HG03175 (cell line): ENCODE results near the gene NUP153.
"Not testable (repeated sequence)": the region's sequence is repeated elsewhere in the genome, so short reads cannot be mapped to it uniquely, and the experiment has no call there.

Experiments used
- ATAC-seq: cut with Tn5 transposase; IDR thresholded peaks from one replicate; pipeline ENCODE4 v1.9.1; 2021; ENCODE audit warnings: mild to moderate bottlenecking, moderate library complexity; ENCODE audit not compliant: unreplicated experiment

NUP153 gene

DNA sequence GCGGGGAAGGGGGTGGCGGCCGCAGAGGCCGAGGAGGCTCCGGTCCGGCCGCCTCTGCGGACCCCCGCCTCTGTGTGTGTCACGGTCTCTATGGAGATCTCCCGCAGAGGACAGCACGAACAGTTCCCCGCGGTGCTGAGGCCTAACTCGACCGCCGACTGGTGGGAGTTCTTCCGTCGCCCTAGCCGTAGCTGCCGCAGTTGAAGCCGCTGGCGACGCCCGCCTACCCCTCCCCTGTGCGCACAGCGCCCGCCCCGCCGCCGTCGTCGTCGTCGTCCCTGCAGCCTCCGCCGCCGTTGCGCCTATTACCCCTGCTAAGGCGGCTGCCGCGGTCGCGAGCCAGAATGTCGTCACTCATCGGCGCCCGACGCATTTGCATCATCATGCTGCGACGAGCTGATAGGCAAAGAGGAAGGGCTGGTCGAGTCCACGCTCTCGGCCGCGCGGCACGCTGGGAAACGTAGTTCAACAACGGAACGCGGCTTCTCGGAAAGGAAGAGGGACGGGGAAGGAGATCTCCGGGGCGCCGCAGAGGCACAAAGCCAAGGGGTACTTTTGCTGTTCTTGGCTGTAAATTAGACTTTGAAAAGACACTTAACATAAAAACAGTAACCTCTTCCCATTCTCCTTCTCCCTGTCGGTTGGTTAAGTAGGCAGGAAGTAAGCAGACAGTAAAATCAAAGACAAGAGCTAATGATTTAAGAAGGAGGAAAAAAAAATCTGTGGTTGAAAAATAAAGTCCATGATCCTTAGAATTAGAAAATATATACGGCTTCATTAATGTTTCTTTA lies at the start of gene NUP153:
Gene NUP153, minus strand, starts transcription at position 346 of the 791 bp plus-strand sequence. CDS start 538 bp downstream, outside the sequence.
- ATAC-seq: peak; percentile 60

DNA sequence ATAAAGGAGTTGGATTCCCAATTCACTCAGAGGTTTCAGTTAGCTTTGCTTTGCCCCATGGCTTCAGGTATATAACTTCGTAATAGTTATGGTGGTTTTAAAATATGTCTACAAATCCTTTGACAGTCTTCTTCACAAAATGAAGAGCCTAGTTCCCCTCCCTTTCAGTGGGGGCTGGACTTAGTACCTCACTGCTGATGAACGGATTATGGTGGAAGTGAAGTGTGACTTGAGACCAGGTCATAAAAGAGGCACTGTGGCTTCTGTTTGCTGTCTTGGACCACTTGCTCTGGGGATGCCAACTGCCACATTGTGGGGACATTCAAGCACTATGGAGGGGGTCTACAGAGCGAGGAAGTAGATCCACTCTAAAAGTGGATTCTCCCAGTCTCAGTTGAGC lies 47.5 kb upstream of the NUP153 start:
- no peak for ATAC-seq

DNA sequence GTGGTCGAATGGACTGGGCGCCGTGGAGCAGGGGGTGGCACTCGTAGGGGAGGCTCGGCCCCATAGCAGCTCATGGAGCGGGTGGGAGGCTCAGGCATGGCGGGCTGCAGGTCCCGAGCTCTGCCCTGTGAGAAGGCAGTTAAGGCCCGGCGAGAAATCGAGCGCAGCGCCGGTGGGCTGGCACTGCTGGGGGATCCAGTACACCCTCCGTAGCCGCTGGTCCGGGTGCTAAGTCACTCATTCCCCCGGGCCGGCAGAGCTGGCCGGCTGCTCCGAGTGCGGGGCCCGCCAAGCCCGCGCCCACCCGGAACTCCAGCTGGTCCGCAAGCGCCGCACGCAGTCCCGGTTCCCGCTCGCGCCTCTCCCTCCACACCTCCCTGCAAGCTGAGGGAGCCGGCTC lies 38.6 kb upstream of the NUP153 start:
- not testable (repeated sequence) for ATAC-seq

DNA sequence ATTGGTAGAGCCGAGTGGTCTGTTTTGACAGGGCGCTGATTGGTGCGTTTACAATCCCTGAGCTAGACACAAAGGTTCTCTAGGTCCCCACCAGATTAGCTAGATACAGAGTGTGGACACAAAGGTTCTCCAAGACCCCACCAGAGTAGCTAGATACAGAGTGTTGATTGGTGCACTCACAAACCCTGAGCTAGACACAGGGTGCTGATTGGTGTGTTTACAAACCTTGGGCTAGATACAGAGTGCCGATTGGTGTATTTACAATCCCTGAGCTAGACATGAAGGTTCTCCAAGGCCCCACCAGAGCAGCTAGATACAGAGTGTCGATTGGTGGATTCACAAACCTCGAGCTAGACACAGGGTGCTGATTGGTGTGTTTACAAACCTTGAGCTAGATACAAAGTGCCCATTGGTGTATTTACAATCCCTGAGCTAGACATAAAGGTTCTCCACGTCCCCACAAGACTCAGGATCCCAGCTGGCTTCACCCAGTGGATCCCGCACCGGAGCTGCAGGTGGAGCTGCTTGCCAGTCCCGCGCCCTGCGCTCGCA lies 38.1 kb upstream of the NUP153 start:
- ATAC-seq: not testable (repeated sequence)

DNA sequence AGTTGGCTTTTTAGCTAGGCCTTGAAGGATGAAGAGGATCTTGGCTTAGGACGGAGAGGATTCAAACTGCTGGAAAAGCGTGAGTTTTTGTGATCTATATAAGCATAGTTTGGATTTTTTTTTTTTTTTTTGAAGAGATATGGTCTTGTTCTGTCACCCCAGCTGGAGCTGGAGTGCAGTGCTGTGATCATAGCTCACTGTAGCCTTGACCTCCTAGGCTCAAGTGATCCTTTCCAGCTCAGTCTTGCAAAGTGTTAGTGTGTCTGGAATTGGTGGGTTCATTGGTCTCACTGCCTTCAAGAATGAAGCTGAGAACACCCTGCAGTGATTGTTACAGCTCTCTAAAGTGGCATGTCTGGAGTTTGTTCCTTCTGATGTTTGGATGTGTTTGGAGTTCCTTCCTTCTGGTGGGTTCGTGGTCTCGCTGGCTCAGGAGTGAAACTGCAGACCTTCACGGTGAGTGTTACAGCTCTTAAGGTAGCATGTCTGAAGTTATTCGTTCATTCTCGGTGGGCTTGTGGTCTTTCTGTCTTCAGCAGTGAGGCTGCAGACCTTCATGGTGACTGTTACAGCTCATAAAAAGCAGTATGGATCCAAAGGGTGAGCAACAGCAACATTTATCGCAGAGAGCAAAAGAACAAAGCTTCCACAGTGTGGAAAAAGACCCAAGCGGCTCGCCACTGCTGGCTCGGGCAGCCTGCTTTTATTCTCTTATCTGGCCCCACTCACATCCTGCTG lies 37.5 kb upstream of the NUP153 start:
- ATAC-seq: no peak

DNA sequence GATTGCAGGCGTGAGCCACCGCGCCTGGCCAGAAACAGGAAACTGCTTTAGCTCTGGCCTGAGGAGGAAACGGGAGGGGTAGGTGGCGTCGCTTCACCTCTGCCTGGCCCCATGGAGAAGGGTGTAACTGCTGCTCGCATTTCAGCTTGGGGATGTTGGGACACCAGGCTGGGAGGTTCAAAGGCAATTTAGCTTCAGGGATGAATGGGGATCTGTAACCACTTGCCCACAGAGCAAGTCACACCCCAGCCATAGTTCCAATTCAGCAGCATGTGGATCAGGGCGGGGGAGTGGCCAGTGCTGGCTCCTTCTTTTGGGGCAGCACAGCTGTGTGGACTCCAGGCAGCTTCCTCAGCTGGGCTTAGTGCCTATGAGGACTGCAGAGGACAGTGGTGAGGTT lies 34.8 kb upstream of the NUP153 start:
- ATAC-seq: no peak

DNA sequence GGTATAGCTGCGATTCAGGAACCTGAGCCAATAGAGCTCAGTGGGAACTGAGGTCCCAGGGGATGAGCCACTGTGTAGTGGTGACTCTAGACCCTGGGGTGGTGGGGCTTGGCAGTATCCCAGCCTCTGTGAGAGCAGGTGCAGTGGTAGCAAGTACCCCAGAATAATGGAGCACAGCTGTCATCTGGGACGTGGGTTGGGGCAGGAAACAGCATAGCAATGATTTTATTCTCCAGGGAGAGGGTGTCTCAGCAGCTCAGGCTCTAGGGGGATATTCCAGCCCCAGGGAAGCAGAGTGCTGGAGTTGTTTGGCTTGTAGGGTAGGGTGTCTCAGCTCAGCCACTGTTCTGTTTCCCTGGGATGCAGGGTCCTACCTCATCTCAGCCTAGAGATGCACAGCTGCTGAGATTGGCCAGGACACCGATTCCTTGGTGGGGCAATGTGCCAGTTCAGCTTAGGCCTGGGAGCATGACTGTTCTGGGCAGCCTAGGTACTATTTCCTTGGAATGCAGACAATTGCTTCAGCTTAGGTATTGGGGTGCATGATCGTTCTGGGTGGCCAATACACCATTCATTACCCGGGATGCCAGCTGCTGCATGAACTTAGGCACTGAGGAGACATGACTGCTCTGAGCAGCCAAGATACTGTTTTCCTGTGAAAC lies 34.0 kb upstream of the NUP153 start:
- ATAC-seq: no peak

DNA sequence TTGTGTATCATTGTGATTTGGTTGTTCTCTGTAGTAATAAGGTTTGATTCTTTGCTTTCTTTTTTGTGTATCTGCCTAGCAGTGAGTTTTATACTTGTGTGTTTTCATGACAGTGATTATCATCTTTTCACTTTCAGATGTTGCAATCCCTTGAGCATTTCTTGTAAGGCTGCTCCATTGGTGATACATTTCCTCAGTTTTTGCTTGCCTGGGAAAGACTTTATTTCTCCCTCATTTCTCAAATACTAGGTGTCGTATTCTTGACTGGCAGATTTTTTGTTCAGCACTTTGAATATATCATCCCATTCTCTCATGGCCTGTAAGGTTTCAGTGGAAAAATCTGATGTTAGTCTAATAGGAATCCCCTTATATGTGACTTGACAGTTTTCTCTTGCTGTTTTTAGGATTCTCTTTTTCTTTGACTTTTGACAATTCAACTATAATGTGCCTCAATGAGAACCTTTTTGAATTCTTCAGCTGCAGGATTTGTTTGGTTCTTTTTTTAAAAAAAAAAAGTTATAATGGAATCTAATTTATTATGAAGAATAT lies 31.1 kb upstream of the NUP153 start:
- ATAC-seq: no peak

DNA sequence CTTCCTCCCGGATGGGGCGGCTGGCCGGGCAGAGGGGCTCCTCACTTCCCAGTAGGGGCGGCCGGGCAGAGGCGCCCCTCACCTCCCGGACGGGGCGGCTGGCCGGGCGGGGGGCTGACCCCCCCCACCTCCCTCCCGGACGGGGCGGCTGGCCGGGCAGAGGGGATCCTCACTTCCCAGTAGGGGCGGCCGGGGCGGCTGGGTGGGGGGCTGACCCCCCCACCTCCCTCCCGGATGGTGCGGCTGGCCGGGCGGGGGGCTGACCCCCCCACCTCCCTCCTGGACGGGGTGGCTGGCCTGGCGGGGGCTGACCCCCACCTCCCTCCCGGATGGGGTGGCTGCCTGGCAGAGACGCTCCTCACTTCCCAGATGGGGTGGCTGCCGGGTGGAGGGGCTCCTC lies 28.6 kb upstream of the NUP153 start:
- ATAC-seq: not testable (repeated sequence)

DNA sequence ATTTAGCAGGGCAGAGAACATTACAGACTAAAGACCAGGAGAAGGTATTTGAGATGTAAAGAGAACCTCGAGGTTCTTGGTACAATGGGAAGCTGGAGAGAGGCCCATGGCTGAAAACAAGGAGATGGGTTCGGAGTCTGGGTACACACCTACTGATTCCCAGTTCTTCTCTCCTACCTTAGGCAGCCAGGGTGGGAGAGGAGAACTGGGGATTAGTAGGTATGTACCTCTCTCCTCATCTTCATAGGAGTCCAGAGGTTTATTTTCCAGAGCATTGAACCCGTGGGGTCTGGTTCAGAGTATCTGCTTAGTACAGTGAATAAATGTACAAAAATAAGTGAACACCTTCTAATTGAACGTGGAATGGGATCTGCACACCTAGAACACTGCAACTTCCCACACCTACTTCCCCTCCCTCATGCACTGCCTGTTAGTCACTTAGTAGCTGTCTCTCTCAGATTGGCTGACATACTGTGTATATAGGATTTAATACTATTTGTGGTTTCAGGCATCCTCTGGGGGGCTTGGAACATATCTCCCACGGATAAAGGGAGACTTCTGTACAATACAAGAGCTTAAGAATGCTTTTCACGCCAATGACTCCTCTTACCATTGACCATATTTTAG lies 23.5 kb upstream of the NUP153 start:
- ATAC-seq: no peak

DNA sequence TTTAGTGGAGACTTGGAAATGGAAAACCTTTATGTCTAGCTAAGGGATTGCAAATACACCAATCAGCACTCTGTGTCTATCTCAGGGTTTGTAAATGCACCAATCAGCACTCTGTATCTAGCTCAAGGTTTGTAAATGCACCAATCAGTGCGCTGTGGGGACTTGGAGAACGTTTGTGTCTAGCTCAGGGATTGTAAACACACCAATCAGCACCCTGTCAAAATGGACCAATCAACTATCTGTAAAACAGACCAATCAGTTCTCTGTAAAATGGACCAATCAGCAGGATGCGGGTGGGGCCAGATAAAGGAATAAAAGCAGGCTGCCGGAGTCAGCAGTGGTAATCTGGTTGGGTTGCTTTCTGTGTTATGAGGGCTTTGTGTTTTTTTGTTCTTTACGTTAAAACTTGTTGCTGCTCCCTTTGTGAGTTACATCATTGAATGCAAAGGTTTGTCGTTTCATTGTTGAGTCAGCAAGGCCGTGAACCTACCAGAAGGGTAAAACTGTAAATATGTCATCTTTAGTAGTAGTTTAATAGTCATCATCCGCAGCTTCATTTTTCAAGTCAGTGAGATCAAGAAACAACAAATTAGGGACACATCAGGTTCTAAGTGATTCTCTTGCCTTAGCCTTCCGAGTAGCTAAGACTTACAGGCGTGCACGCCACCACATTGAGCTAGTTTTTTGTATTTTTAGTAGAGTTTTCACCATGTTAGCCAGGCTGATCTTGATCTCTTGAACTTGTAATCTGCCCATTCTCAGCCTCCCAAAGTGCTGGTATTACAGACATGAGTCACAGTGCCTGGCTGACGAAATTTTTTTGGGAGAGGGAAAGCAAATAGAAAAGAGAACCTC lies 22.7 kb upstream of the NUP153 start:
- ATAC-seq: no peak

DNA sequence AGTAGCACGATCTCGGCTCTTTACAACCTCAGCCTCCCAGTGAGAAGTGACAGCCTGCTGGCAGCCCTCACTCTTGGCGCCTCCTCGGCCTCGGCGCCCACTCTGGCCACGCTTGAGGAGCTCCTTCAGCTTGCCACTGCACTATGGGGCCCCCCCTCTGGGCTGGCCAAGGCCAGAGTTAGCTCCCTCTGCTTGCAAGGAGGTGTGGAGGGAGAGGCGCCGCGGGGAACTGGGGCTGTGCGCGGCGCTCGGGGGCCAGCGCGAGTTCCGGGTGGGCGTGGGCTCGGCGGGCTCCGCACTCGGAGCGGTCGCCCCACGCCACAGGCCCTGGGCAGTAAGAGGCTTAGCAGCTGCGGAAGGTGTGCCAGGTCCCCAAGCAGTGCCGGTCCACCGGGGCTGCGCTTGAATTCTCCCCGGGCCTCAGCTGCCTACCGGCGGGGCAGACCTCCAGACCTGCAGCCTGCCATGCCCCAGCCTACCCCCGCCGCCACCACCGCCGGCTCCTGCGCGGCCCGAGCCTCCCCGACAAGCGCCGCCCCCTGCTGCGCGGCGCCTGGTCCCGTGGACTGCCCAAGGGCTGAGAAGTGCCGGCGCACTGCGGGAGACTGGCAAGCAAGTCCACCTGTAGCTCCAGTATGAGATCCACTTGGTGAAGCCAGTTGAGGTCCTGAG lies 22.0 kb upstream of the NUP153 start:
- no peak for ATAC-seq

DNA sequence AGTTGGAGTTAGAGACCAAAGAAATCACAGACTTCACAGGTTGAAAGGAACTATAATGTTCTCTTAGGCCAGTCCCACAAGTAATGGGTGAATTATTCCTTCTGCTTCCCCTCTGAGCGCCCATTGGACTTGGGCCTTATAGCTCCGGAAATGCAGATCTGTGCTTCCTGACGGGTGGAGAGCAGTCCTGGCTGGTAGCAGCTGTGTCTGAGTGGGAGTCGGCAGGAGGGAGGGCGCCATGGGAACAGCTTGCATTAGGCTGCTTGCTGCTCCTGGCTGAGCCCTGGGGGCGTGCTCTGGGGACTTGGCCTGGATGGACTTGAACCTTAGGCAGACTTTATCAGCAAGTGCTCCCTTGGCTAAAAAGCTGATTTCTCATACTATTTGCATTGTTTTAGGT lies 18.4 kb upstream of the NUP153 start:
- ATAC-seq: no peak

DNA sequence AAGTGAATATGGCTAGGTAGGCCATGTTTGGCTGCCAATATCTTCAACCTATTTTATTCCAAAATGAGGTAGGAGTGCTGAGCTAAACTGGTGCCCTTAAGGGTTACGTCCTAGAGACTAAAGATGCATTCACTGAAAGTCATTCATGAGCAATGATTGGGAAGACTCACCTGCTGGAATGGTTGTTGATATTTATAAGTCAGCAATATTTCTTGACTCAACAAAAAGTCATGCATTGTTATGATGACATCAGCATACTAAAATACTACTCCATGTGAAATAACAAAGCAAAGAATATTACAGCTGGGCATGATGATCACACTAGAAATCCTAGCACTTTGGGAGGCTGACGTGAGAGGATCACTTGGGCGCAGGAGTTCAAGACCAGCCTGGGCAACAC lies 17.6 kb upstream of the NUP153 start:
- no peak for ATAC-seq

DNA sequence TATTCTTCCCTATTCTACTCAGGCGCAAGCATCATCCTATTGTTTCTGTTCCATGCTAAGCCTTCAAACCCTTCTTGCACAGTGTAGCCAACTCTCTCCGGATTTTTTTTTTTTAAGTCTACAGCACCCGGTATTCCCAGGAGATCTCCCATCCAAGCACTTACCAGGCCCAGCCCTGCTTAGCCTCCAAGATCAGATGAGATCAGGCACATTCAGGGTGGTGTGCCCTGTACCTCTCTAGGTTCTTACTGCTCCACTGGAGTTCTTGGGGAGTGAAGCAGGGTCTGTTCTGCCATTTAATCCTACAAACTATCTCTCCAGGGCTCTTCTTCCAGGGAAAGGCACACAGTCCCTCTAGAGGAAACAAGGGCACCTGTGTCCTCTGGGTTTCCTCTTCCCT lies 14.9 kb upstream of the NUP153 start:
- no peak for ATAC-seq

DNA sequence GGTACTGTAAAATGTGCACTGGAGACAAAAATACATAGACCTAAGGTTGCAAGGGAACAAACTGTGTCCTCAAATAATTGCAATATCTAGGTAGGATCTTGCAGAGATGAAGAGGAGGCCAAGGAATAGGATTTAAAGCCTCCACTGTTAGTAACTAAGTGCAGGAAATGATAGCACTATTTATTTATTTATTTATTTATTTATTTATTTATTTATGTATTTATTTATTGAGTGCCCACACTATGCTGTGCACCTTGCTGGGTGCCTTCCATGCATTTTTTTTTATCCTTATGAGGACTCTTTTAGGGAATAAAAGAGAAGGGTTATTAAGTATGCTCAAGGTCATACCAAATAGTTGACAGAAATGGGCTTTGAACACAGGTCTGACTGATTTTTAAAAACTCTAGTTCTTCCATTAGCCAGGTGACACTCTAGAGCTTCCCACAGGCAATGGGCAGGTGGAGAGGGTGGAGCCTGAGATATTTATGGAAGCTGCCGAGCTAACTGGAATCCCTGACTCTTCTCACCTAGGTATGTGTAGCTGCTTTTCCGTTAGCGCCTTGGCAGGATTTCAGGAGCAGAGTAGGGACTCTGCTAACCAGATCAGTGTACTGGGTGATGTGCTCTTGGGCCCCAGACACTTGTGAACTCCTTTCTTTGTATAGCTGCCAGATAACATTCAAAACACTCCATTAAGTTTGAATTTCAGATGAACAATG lies 12.8 kb upstream of the NUP153 start:
- no peak for ATAC-seq

DNA sequence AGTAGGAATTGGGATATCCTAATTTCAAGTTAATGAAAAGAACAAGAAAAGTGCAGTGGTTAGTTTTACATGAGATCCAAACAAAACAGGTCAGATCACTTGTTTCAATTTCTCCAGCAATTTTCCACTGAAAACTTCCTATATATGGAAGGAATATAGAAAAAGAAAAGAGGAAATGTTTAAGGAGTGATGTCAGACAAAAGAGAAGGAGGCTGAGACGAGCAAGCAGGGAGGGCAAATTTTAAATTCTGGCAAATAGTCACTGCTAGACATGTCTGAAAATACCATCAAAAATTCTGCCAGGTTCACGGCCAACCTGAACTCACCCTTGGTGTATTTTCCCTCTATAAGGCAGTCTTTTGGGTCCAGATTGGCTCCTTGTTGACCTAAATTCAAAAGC lies 9.5 kb upstream of the NUP153 start:
- no peak for ATAC-seq
